Measurements from ENCODE around the gene TMEM179B. TPM values are rescaled to one million over a fixed set of nuclear protein-coding genes. Genes with fewer than 3 reads are reported as not detected.

Gene TMEM179B
- polyA plus RNA-seq, 1 donor (not counting 4 experiments of a cell fraction or from before 2014, with no cell fraction given) = 35.4 TPM

- dilution Hi-C loops (cut with MboI; ENCODE audit: extremely low pct_ligation_motif_present, low sequenced_read_pairs) = no loop called here
Measured at GRCh38 chr11:62775646-62776045, 11.6 kb upstream of the TMEM179B start.

GRCh38 chr11:62777389-62777788 lies 9.8 kb upstream of the TMEM179B start:
- Histone ChIP-seq H3K4me3 (ENCODE audit: control insufficient read depth in 2 of 3, extremely low read depth in 1 of 3, insufficient read depth in 2 of 3, low read depth in 1 of 3, low read length in 3 of 3) (no peak overlapping the region), H3K4me2 (ENCODE audit: control insufficient read depth, extremely low read depth, insufficient read depth, low read depth, low read length) (no peak overlapping the region), H3K9me3 (ENCODE audit: control insufficient read depth, low read depth, low read length) (no peaks in the 10 kb centered on the region), H3K79me2 (ENCODE audit: control insufficient read depth, insufficient read depth, low read length) (peaks cover 6% of the 10 kb centered on the region), H3K36me3 (ENCODE audit: control insufficient read depth in 2 of 2, extremely low read depth in 1 of 2, insufficient read depth in 2 of 2, low read length in 2 of 2) (peaks cover 10 to 12% of the 10 kb centered on the region in 2 experiments), H3K4me1 (ENCODE audit: control insufficient read depth, extremely low read depth, insufficient read depth, low read length) (peaks cover 2% of the 10 kb centered on the region), H2AFZ (ENCODE audit: control insufficient read depth, low read length) (no peak overlapping the region), H3K9me1 (ENCODE audit: control insufficient read depth, extremely low read depth, insufficient read depth, low read length) (no peaks in the 10 kb centered on the region), H3K27me3 (ENCODE audit: control insufficient read depth, extremely low read depth, insufficient read depth, low read length) (no peaks in the 10 kb centered on the region), H3K9ac (ENCODE audit: control insufficient read depth, extremely low read depth, insufficient read depth, low read length) (no peak overlapping the region), H4K20me1 (ENCODE audit: control insufficient read depth, extremely low read depth, insufficient read depth, low read length) (no peaks in the 10 kb centered on the region), H3K27ac (ENCODE audit: control insufficient read depth, insufficient read depth, low read length) (no peak overlapping the region)
- DNase-seq (ENCODE audit: low read depth, low spot score) (no peak), FAIRE-seq (no peak)
- no peak for TF ChIP-seq EZH2 (IDR thresholded peaks at IDR 0.05; ENCODE audit: low read length)
- TF ChIP-seq, protein P1, sequence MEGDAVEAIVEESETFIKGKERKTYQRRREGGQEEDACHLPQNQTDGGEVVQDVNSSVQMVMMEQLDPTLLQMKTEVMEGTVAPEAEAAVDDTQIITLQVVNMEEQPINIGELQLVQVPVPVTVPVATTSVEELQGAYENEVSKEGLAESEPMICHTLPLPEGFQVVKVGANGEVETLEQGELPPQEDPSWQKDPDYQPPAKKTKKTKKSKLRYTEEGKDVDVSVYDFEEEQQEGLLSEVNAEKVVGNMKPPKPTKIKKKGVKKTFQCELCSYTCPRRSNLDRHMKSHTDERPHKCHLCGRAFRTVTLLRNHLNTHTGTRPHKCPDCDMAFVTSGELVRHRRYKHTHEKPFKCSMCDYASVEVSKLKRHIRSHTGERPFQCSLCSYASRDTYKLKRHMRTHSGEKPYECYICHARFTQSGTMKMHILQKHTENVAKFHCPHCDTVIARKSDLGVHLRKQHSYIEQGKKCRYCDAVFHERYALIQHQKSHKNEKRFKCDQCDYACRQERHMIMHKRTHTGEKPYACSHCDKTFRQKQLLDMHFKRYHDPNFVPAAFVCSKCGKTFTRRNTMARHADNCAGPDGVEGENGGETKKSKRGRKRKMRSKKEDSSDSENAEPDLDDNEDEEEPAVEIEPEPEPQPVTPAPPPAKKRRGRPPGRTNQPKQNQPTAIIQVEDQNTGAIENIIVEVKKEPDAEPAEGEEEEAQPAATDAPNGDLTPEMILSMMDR (optimal IDR thresholded peaks at IDR 0.05 in 1 of 3, IDR thresholded peaks at IDR 0.05 in 1 of 3, conservative IDR thresholded peaks at IDR 0.05 in 1 of 3; ENCODE audit: extremely low read depth in 1 of 3, insufficient read depth in 2 of 3, low read length in 3 of 3) = no peak
- dilution Hi-C loops (cut with MboI; ENCODE audit: extremely low pct_ligation_motif_present, low sequenced_read_pairs) = no loop called here

More at GRCh38 chr11:62775646-62776045, 11.6 kb upstream of the TMEM179B start:
- DNase-seq (ENCODE audit: low read depth, low spot score) (no peak), FAIRE-seq (no peak)
- Histone ChIP-seq H3K9ac (ENCODE audit: control insufficient read depth, extremely low read depth, insufficient read depth, low read length) (no peak overlapping the region), H3K9me3 (ENCODE audit: control insufficient read depth, low read depth, low read length) (no peaks in the 10 kb centered on the region), H2AFZ (ENCODE audit: control insufficient read depth, low read length) (no peak overlapping the region), H4K20me1 (ENCODE audit: control insufficient read depth, extremely low read depth, insufficient read depth, low read length) (no peaks in the 10 kb centered on the region), H3K27ac (ENCODE audit: control insufficient read depth, insufficient read depth, low read length) (no peak overlapping the region), H3K79me2 (ENCODE audit: control insufficient read depth, insufficient read depth, low read length) (peaks cover 15% of the 10 kb centered on the region), H3K4me1 (ENCODE audit: control insufficient read depth, extremely low read depth, insufficient read depth, low read length) (peaks cover 12% of the 10 kb centered on the region), H3K4me2 (ENCODE audit: control insufficient read depth, extremely low read depth, insufficient read depth, low read depth, low read length) (no peak overlapping the region), H3K4me3 (ENCODE audit: control insufficient read depth in 2 of 3, extremely low read depth in 1 of 3, insufficient read depth in 2 of 3, low read depth in 1 of 3, low read length in 3 of 3) (no peak overlapping the region), H3K9me1 (ENCODE audit: control insufficient read depth, extremely low read depth, insufficient read depth, low read length) (no peaks in the 10 kb centered on the region), H3K27me3 (ENCODE audit: control insufficient read depth, extremely low read depth, insufficient read depth, low read length) (no peaks in the 10 kb centered on the region), H3K36me3 (ENCODE audit: control insufficient read depth in 2 of 2, extremely low read depth in 1 of 2, insufficient read depth in 2 of 2, low read length in 2 of 2) (peaks cover 8 to 10% of the 10 kb centered on the region in 2 experiments)
- TF ChIP-seq, protein P1 (optimal IDR thresholded peaks at IDR 0.05 in 1 of 3, IDR thresholded peaks at IDR 0.05 in 1 of 3, conservative IDR thresholded peaks at IDR 0.05 in 1 of 3; ENCODE audit: extremely low read depth in 1 of 3, insufficient read depth in 2 of 3, low read length in 3 of 3) = no peak
- no peak for TF ChIP-seq EZH2 (IDR thresholded peaks at IDR 0.05; ENCODE audit: low read length)
